HG03457 (cell line): Measurements from ENCODE around the gene TECPR2.
"Not testable (repeated sequence)": the region's sequence is repeated elsewhere in the genome, so short reads cannot be mapped to it uniquely, and the experiment has no call there.

Source experiments
- ATAC-seq: cut with Tn5 transposase; IDR thresholded peaks from one replicate; pipeline ENCODE4 v1.9.1; 2021; ENCODE audit warnings: moderate number of reproducible peaks; ENCODE audit not compliant: unreplicated experiment

Gene TECPR2

GRCh38 chr14:102525219-102525928 lies 162.6 kb downstream of the TECPR2 start:
- peak; percentile 7 for ATAC-seq

- ATAC-seq: no peak
Measured at GRCh38 chr14:102525929-102526497, 163.3 kb downstream of the TECPR2 start.

GRCh38 chr14:102528431-102529170 lies 165.9 kb downstream of the TECPR2 start:
- ATAC-seq: no peak

- ATAC-seq: no peak
Measured at GRCh38 chr14:102530828-102531478, 168.2 kb downstream of the TECPR2 start.

GRCh38 chr14:102532204-102532658 lies 169.5 kb downstream of the TECPR2 start:
- no peak for ATAC-seq

GRCh38 chr14:102537981-102538601 lies 175.3 kb downstream of the TECPR2 start:
- no peak for ATAC-seq

- ATAC-seq: no peak
Measured at GRCh38 chr14:102538602-102539543, 176.1 kb downstream of the TECPR2 start.

GRCh38 chr14:102539544-102540314 lies 177.0 kb downstream of the TECPR2 start:
- ATAC-seq: no peak

- no peak for ATAC-seq
Measured at GRCh38 chr14:102540315-102541028, 177.7 kb downstream of the TECPR2 start.

GRCh38 chr14:102541029-102541491 lies 178.3 kb downstream of the TECPR2 start:
- ATAC-seq: not testable (repeated sequence)

GRCh38 chr14:102541771-102542170 lies 179.0 kb downstream of the TECPR2 start:
- ATAC-seq: no peak

- ATAC-seq: no peak
Measured at GRCh38 chr14:102544046-102544746, 181.5 kb downstream of the TECPR2 start.

GRCh38 chr14:102544747-102545460 lies 182.2 kb downstream of the TECPR2 start:
- no peak for ATAC-seq

GRCh38 chr14:102545461-102546265 lies 182.9 kb downstream of the TECPR2 start:
- no peak for ATAC-seq

- ATAC-seq: no peak
Measured at GRCh38 chr14:102548616-102549240, 186.0 kb downstream of the TECPR2 start.

GRCh38 chr14:102550927-102551401 lies 188.2 kb downstream of the TECPR2 start:
- ATAC-seq: not testable (repeated sequence)
